ENCODE data around the gene SMYD3. TPM values are rescaled to one million over a fixed set of nuclear protein-coding genes. Genes with fewer than 3 reads are reported as not detected.

The SMYD3 gene
- total RNA-seq, 1 experiment from 2014 or later, result 25.5 TPM

GRCh38 chr1:246000638-246001015, 506.5 kb downstream of the SMYD3 start:
- Histone ChIP-seq H4K8ac (replicated peaks; ENCODE audit: insufficient read length, low read depth, low read length) (no peak overlapping the region), H3K27me3 (ENCODE audit: insufficient read depth, low read length) (no peaks in the 10 kb centered on the region), H4K20me1 (ENCODE audit: control insufficient read depth, insufficient read depth, insufficient read length) (no peaks in the 10 kb centered on the region), H3K4me2 (ENCODE audit: insufficient read depth, insufficient read length, low read length) (no peak overlapping the region), H4K91ac (ENCODE audit: insufficient read length, low read depth, low read length) (no peak overlapping the region), H2AFZ (ENCODE audit: low read length) (no peak overlapping the region), H3K23ac (ENCODE audit: insufficient read length, low read depth, low read length) (no peak overlapping the region), H3K79me1 (ENCODE audit: insufficient read depth, low read depth, low read length, poor library complexity, severe bottlenecking) (no peaks in the 10 kb centered on the region), H2BK15ac (ENCODE audit: low read depth, low read length) (no peak overlapping the region), H3K14ac (ENCODE audit: insufficient read depth, low read length) (no peak overlapping the region), H2AK5ac (ENCODE audit: insufficient read length, low read length) (no peak overlapping the region), H2BK12ac (ENCODE audit: insufficient read length, low read depth, low read length) (no peak overlapping the region), H3K4ac (ENCODE audit: low read depth, low read length) (no peak overlapping the region), H3K79me2 (ENCODE audit: insufficient read depth, low read length) (no peaks in the 10 kb centered on the region), H4K5ac (ENCODE audit: insufficient read length, low read depth, low read length) (no peak overlapping the region), H3T11ph (ENCODE audit: low read length) (no peak overlapping the region), H3K9ac (ENCODE audit: extremely low read depth, insufficient read length, low read length) (no peak overlapping the region), H3K9me3 (ENCODE audit: control insufficient read depth, low read depth, low read length) (no peaks in the 10 kb centered on the region), H2BK120ac (ENCODE audit: low read depth, low read length, poor library complexity, severe bottlenecking) (no peak overlapping the region), H3K4me1 (ENCODE audit: insufficient read depth, low read length) (peaks cover 2% of the 10 kb centered on the region; the same call in 1 of the 2 replicates), H3K56ac (ENCODE audit: insufficient read length, low read depth, low read length) (no peak overlapping the region), H3K18ac (ENCODE audit: insufficient read length, low read depth, low read length) (no peak overlapping the region), H2BK5ac (ENCODE audit: insufficient read length, low read length) (no peak overlapping the region), H3K23me2 (ENCODE audit: insufficient read length, low read depth, low read length, poor library complexity, severe bottlenecking) (no peaks in the 10 kb centered on the region), H2BK20ac (ENCODE audit: low read depth, low read length, poor library complexity, severe bottlenecking) (no peak overlapping the region), H3K27ac (ENCODE audit: insufficient read length, low read depth, low read length) (no peak overlapping the region)
- DNase-seq, result no peak
- Mint-ChIP-seq H3K4me1 (peaks cover 20 to 25% of the 10 kb centered on the region in 2 experiments), H3K27me3 (ENCODE audit: low read depth) (no peaks in the 10 kb centered on the region), H3K9me3 (no peaks in the 10 kb centered on the region), H3K27ac (peak overlapping the region in 1 of 3 experiments; percentile 40; a peak in 1 of 7 replicates), H3K36me3 (ENCODE audit: insufficient read depth in 1 of 3, low read depth in 3 of 3) (peaks cover 0 to 3% (median 2%) of the 10 kb centered on the region in 3 experiments; a peak in 2 of 7 replicates), H3K4me3 (no peak overlapping the region)
- WGBS (ENCODE audit: extremely low coverage, insufficient read length, low lambda C conversion rate), result no CpG with 5 or more reads among the region's 5 CpGs
- TF ChIP-seq CTCF (conservative IDR thresholded peaks at IDR 0.05), result no peak

Measured in H9 (cell line).